Heart right ventricle (tissue), 16 donors: ENCODE data around the gene SLC39A6. TPM values are rescaled to one million over a fixed set of nuclear protein-coding genes. Genes with fewer than 3 reads are reported as not detected.

Experiments used
- ATAC-seq, 8 donors: fragments of 200-7000 bp; cut with Tn5 transposase; one replicate each; pipeline ENCODE4 v1.9.1; 2020; ENCODE audit warnings: mild to moderate bottlenecking in 8 of 8, moderate library complexity in 8 of 8, moderate number of reproducible peaks in 1 of 8
- DNase-seq, 2 donors: peaks; one replicate each; pipeline ENCODE4 v3.0.0-alpha.2; 2020
- H3K27ac ChIP-seq, 10 donors: fragments of 200-600 bp; sonication (generic) in 2 of 10; one replicate each; pipeline versions ENCODE4 v1.5.0 to v1.8.0; 2020 to 2022; ENCODE audit warnings: mild to moderate bottlenecking in 3 of 10
- H3K27me3 ChIP-seq, 7 donors: fragments of 200-600 bp; one replicate each; pipeline ENCODE4 v1.8.0; 2021 to 2022; ENCODE audit warnings: mild to moderate bottlenecking in 2 of 7
- H3K36me3 ChIP-seq, 9 donors: fragments of 200-600 bp; sonication (generic) in 1 of 9; one replicate each; pipeline versions ENCODE4 v1.5.0 to v1.8.0; 2020 to 2022; ENCODE audit warnings: mild to moderate bottlenecking in 2 of 9
- H3K4me1 ChIP-seq, 9 donors: fragments of 200-600 bp; sonication (generic) in 1 of 9; one replicate each; pipeline versions ENCODE4 v1.5.0 to v1.8.0; 2020 to 2022; ENCODE audit warnings: mild to moderate bottlenecking in 4 of 9
- H3K4me3 ChIP-seq, 10 donors: fragments of 200-600 bp; sonication (generic) in 2 of 10; one replicate each; pipeline versions ENCODE4 v1.5.0 to v1.8.0; 2020 to 2022; ENCODE audit warnings: mild to moderate bottlenecking in 7 of 10, moderate library complexity in 2 of 10
- H3K9me3 ChIP-seq, 11 donors: fragments of 200-600 bp in 10 of 11; sonication (generic) in 2 of 11; one replicate each; pipeline versions ENCODE4 v1.5.0 to v1.8.0; 2013 to 2022; ENCODE audit warnings: mild to moderate bottlenecking in 2 of 11, control low read depth in 1 of 11, moderate library complexity in 1 of 11
- WGBS, 2 donors: extraction: QIAGEN DNeasy Blood & Tissue Kit; methylation state at CpG; one replicate each; pipeline ENCODE4 v1.1.7; 2013; ENCODE audit warnings: inconsistent platforms in 1 of 2; 5-methylcytosine and 5-hydroxymethylcytosine counted together
- intact Hi-C, 10 donors: fragments of 100-400 bp; cut with DNase I; formaldehyde crosslinking; loops; one replicate each; pipeline versions ENCODE4 v1.11.1 to v1.14.2; 2022
- polyA plus RNA-seq, 2 donors: library from polyadenylated mRNA; stranded (reverse); fragments of 200-250 nt; gene quantifications; one replicate each; pipeline ENCODE4 v1.2.3, GENCODE V29; 2013
- total RNA-seq, 10 donors: library from RNA; stranded (reverse); fragmentation: NEBNext Ultra II Directional in 3 of 10; extraction: Animal tissue kit (Norgen Biotek cat#: 25700) in 3 of 10; gene quantifications; one replicate each; pipeline versions ENCODE4 v1.2.1 to v1.2.4, GENCODE V29; 2021 to 2023
- TF ChIP-seq, protein P1 (sequence below), 9 donors: fragments of 200-600 bp; sonication (generic) in 2 of 9; IDR thresholded peaks; one replicate each; pipeline versions ENCODE4 v1.5.0 to v1.8.0; 2021 to 2022; ENCODE audit warnings: antibody characterized with exemption in 9 of 9, mild to moderate bottlenecking in 5 of 9, moderate library complexity in 1 of 9
- donor health status: Arrhythmogenic right ventricular cardiomyopathy.
- donor health status: ischemic (EF 13 %, LVEDD 7.1; RV severe dilation, severe dysfunction).
- donor health status: healthy with polysubstance abuse.
- donor health status: DM: no; HTN: yes; CAD: no.
- donor health status: DM: no; HTN: no; CAD: no.
- donor health status: ischemic (EF 25% LVEDD 6.9; RV normal size, moderate dysfunction).
- donor health status: ischemic (EF 25% LVEDD 5.7; RV mildly dilated, moderate dysfunction).
- donor health status: healthy.
- donor health status: DM: yes; HTN: yes; CAD: no.
- donor health status: Ischemic cardiomyopathy.
- donor health status: ischemic (EF 35%, LVEDD 5.7; RV mildly dilated, moderate dysfunction).
- donor health status: nonischemic (EF 11% LVEDD 7.7; RV severe dilation, severe dysfunction).
- donor health status: DM: yes; HTN: yes; CAD: no.
- donor health status: PGD.
- donor health status: ischemic (EF 29% LVEDD 5.4; RV normal size, mild dysfunction).
- donor health status: nonischemic (EF 23%, LVEDD 6.1; RV moderate dilation, normal function).

Gene SLC39A6
- total and polyA plus RNA-seq, 12 donors, result 3.5 to 18.4 (median 12.7) TPM

DNA sequence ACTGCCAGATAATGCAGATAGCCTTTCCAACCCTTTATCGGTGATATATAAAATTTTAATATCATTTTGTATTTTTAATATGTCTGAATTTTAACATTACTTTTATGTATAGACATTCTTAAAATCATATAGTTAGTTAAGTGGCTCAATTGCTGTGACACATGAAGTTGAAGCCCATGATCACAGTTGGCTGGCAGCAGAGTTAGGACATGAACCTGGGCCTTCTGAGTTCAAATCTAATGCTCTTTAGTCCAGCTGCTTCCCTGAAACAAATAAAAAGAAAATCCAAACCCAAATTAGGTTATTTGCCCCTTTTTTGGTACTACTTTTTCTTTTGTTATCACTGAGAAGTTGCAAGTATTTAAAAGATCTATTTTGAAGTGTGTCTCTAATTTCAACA lies 6.1 kb upstream of the SLC39A6 start:
- intact Hi-C loops, result no loop called here
- ATAC-seq (no peak), DNase-seq (no peak)
- Histone ChIP-seq H3K36me3 (peaks cover 0 to 73% (median 22%) of the 10 kb centered on the region in 9 donors), H3K27ac (no peak overlapping the region), H3K27me3 (no peaks in the 10 kb centered on the region), H3K9me3 (no peaks in the 10 kb centered on the region), H3K4me3 (no peak overlapping the region), H3K4me1 (peaks cover 0 to 35% (median 22%) of the 10 kb centered on the region in 9 donors)
- TF ChIP-seq, protein P1, sequence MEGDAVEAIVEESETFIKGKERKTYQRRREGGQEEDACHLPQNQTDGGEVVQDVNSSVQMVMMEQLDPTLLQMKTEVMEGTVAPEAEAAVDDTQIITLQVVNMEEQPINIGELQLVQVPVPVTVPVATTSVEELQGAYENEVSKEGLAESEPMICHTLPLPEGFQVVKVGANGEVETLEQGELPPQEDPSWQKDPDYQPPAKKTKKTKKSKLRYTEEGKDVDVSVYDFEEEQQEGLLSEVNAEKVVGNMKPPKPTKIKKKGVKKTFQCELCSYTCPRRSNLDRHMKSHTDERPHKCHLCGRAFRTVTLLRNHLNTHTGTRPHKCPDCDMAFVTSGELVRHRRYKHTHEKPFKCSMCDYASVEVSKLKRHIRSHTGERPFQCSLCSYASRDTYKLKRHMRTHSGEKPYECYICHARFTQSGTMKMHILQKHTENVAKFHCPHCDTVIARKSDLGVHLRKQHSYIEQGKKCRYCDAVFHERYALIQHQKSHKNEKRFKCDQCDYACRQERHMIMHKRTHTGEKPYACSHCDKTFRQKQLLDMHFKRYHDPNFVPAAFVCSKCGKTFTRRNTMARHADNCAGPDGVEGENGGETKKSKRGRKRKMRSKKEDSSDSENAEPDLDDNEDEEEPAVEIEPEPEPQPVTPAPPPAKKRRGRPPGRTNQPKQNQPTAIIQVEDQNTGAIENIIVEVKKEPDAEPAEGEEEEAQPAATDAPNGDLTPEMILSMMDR (IDR thresholded peaks at IDR 0.05), result no peak
- 90 to 94% methylated on average over 1 of the region's 1 CpG for WGBS, 2 donors

DNA sequence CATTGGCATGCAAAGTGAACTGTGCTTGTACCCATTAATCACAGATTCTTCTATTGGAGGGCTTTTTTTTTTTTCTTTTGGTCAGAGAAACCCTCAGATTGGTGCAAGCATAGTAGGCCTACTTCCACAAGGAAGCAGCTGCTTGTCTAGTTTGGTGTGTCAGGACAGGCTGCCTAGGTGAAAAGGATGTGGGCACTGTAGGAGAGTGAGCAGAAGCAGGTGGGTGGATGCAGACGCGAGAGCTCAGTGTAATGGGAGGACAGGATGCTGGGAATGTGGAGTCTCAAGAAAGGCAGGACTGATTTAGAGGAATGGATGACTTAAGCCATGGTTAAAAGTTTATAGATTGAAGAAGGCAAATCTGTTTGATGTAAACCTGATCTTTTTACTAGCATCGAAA lies 3.6 kb upstream of the SLC39A6 start:
- DNase-seq, result no peak
- no peak overlapping the region for H3K27ac ChIP-seq
- H3K9me3 ChIP-seq, result no peaks in the 10 kb centered on the region
- TF ChIP-seq, protein P1 (IDR thresholded peaks at IDR 0.05), result no peak
- WGBS, 2 donors, result 82 to 87% methylated on average over 3 of the region's 3 CpGs
- H3K4me3 ChIP-seq, result no peak overlapping the region
- H3K27me3 ChIP-seq, result no peaks in the 10 kb centered on the region
- intact Hi-C loops, result loop anchor here in 1 of 10 donors (5.0 kb wide), 1 partner anchor 45 kb away; no protein-coding TSS in a partner anchor
- peaks cover 0 to 48% (median 7%) of the 10 kb centered on the region in 9 donors for H3K36me3 ChIP-seq
- no peak for ATAC-seq
- H3K4me1 ChIP-seq, result peaks cover 0 to 44% (median 30%) of the 10 kb centered on the region in 9 donors

DNA sequence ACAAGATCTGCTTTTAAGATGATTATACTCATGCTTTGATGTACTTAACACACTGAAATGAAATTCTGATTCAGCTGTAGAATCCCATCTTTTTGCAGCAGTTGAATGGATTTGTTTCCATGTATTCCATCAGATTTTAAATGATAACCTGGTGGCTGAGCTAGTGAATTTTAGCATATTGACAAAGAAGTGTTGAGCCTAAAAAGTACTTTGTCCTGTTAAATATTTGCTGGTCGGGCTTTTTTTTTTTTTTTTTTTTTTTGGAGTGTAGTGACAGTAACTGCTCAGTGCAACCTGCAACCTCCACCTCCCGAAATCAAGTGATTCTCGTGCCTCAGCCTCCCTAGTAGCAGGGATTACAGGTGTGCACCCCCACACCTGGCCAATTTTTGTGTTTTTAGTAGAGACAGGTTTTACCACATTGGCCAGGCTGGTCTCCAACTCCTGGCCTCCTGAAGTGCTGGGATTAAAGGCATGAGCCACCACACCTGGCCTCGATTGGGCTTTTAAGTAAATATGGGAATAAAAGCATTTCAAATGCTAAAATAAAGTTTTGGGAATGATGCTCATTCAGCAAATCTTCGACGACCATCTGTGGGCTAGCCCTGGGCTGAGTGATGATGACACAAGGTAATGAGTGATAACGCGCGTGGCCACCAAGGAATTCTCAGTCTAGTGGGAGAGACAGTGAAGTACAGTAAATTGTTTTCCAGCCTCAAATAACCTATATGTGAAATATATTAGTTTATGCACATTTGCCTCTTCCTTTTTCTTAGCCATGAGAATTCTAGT lies 2.7 kb upstream of the SLC39A6 start:
- Histone ChIP-seq H3K36me3 (peaks cover 0 to 39% (median under 1%) of the 10 kb centered on the region in 9 donors), H3K27ac (no peak overlapping the region), H3K4me3 (peak overlapping the region in 1 of 10 donors; percentile 89), H3K4me1 (peaks cover 0 to 45% (median 32%) of the 10 kb centered on the region in 9 donors), H3K27me3 (no peaks in the 10 kb centered on the region), H3K9me3 (no peaks in the 10 kb centered on the region)
- DNase-seq (no peak), ATAC-seq (no peak)
- TF ChIP-seq, protein P1 (IDR thresholded peaks at IDR 0.05), result no peak
- 90 to 92% methylated on average over 9 of the region's 9 CpGs for WGBS, 2 donors
- intact Hi-C loops, result loop anchor here in 1 of 10 donors (5.0 kb wide), 1 partner anchor 45 kb away; no protein-coding TSS in a partner anchor

DNA sequence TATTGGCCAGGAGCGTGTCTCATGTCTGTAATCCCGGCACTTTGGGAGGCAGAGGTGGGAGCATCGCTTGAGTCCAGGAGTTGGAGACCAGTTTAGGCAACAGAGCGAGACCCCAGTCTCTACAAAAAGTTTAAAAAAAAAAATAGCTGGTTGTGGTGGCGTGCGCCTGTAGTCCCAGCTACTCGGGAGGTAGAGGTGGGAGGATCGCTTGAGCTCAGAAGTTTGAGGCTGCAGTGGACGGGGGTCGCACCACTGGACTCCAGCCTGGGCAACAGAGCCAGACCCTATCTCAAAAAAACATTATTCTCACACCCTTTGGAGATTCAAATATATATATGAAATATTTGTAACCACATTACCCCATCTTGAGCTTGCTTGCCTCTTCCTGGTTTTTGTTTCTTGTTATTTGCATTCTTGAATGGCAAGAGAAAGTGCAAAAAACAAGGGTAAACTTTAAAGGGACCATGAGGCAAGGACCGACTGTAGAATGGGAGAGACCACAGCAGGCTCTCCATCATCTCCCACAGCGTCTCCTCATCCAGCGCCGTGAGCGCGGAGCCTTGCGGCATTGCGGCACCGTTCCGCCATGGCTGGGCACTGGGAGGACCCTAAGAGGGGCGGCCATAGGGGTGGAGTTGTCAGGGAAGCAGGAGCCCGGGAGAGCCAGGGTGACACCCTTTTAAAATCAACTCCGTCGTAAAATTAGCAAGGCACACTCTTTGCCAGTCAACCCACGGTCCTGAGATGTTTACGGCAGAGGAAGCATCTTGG lies 1.9 kb upstream of the SLC39A6 start:
- intact Hi-C loops, result loop anchor here in 1 of 10 donors (5.0 kb wide), 1 partner anchor 46 kb away; no protein-coding TSS in a partner anchor
- Histone ChIP-seq H3K27me3 (no peaks in the 10 kb centered on the region), H3K4me1 (peaks cover 0 to 45% (median 32%) of the 10 kb centered on the region in 9 donors), H3K27ac (peak overlapping the region in 1 of 10 donors; percentile 99), H3K36me3 (peaks cover 0 to 38% (median 0%) of the 10 kb centered on the region in 9 donors), H3K9me3 (no peaks in the 10 kb centered on the region), H3K4me3 (peak overlapping the region in 9 of 10 donors; percentile 89 to 98 (median 96))
- DNase-seq (no peak), ATAC-seq (no peak)
- WGBS, 2 donors, result 89 to 92% methylated on average over 26 of the region's 26 CpGs
- TF ChIP-seq, protein P1 (IDR thresholded peaks at IDR 0.05), result no peak
